ENCODE results near the gene SYTL4.
A peak's percentile ranks its signal among the peaks of the same experiment; 100 is the strongest.
"Not testable (repeated sequence)": the region's sequence is repeated elsewhere in the genome, so short reads cannot be mapped to it uniquely, and the experiment has no call there.

SYTL4 gene

DNA sequence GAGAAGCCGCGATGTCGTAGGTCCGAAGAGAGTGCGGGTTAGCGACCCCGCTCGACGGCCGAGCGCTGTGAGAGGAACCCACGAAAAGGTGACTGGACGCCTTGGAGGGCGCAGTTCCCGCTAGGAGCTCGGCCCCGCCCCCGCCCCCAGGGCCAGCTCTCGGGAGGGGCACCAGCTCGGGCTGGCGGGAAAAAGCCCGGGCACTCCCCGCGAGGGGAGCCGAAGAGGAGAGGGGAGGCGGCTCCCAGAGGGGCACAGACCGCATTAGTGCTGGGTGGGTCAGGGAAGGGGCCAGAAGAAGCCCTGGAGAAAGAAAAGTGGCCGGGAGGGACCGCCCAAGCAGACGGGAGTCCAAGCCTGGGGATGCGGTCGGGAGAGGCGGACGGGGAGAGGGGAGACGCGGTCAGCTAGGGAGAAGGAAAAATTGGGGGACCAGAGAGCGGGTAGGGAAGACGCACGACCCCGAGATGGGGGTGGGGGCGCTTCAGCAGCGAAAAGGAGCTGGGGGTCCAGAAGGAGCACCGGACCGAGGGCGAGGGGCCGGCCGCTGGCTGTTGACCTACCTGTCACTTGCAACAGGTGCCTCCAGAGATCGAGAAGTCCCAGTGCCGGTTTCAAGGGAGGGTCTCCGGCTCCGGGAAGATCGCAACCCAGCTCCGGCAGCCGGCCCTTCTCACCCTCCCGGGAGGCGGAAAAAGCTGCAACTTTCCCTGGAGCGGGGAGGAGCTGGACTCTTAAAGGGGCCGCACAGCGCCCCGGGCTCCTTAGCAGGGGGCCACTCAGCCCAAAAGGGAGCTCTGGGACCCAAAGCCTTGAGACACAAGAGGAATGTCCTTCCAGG, at the start of gene SYTL4:
TSS of gene SYTL4 (minus strand) at position 681 of the 841 bp plus-strand sequence. CDS start 30,084 bp downstream, outside the sequence.
- in situ Hi-C loops (cut with MboI; ENCODE audit: low sequenced_read_pairs, unreplicated experiment): no loop called here
- peak; percentile 24 for DNase-seq (ENCODE audit: low spot score)
- TF ChIP-seq, protein P1, sequence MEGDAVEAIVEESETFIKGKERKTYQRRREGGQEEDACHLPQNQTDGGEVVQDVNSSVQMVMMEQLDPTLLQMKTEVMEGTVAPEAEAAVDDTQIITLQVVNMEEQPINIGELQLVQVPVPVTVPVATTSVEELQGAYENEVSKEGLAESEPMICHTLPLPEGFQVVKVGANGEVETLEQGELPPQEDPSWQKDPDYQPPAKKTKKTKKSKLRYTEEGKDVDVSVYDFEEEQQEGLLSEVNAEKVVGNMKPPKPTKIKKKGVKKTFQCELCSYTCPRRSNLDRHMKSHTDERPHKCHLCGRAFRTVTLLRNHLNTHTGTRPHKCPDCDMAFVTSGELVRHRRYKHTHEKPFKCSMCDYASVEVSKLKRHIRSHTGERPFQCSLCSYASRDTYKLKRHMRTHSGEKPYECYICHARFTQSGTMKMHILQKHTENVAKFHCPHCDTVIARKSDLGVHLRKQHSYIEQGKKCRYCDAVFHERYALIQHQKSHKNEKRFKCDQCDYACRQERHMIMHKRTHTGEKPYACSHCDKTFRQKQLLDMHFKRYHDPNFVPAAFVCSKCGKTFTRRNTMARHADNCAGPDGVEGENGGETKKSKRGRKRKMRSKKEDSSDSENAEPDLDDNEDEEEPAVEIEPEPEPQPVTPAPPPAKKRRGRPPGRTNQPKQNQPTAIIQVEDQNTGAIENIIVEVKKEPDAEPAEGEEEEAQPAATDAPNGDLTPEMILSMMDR (IDR thresholded peaks at IDR 0.05; ENCODE audit: borderline replicate concordance, control extremely low read depth, extremely low read depth, insufficient read depth, missing control alignments): no peak

DNA sequence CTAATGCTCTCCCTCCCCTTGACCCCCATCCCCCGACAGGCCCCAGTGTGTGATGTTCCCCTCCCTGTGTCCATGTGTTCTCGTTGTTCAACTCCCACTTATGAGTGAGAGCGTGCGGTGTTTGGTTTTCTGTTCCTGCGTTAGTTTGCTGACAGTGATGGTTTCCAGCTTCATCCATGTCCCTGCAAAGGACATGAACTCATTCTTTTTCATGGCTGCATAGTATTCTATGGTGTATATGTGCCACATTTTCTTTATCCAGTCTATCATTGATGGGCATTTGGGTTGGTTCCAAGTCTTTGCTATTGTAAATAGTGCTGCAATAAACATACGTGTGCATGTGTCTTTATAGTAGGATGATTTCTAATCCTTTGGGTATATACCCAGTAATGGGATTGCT, 37.5 kb upstream of the SYTL4 start:
- in situ Hi-C loops (cut with MboI; ENCODE audit: low sequenced_read_pairs, unreplicated experiment): loop anchor here (5.0 to 25.0 kb wide), 2 partner anchors 82 to 257 kb away; no protein-coding TSS in a partner anchor
- DNase-seq (ENCODE audit: low spot score): not testable (repeated sequence)

DNA sequence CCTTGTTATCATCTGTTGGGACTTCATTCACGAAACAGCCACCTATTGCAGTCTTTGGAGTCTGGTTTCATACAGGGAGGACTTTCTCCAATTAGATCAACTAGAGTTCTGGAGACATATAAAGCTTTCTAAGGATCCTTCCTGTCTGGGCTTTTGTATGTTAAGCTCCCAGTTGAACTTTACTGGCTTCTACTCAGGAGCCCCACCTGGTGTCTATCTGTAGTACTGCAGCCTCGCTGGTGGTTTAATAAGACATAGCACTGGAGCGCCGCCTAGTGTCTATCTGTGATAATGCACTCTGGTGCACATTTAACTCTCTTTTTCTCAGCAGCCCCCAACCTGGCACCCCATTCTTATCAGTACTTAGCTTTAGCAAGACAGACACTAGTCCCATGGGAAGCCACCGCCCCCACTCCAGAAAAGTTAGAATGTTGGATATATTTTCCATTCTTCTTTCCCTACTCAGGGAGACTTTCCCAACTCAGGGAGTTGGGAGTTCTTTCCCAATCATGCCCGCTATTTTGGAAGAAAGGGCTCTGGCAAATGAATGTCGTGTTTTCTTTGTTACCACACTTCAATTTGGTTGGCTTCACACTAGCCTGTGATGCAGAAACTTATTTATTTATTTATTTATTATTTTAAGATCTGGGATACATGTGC, 36.9 kb upstream of the SYTL4 start:
- peak; percentile 57 for DNase-seq (ENCODE audit: low spot score)
- in situ Hi-C loops (cut with MboI; ENCODE audit: low sequenced_read_pairs, unreplicated experiment): loop anchor here (5.0 to 25.0 kb wide), 2 partner anchors 82 to 257 kb away; no protein-coding TSS in a partner anchor
- TF ChIP-seq, protein P1 (IDR thresholded peaks at IDR 0.05; ENCODE audit: borderline replicate concordance, control extremely low read depth, extremely low read depth, insufficient read depth, missing control alignments): peak; percentile 98

DNA sequence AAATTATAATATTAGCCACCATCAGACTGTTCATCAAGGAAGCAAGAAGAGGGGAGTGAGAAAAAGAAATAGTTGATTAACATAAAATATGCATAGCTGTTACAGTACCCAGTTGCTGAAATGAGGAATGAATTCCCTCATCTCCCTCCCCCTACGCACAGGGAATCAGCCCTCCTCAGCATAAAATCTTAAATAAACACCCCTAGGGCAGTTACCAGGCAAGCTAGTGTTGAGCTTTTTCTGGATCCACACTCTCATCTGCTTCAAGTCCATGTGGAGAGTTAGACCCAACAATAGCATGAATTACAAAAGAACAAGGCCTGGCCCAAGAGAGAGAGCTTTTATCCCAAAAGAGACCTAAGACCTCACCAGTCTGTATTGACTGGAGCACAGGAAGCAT, 19.0 kb upstream of the SYTL4 start:
- TF ChIP-seq, protein P1 (IDR thresholded peaks at IDR 0.05; ENCODE audit: borderline replicate concordance, control extremely low read depth, extremely low read depth, insufficient read depth, missing control alignments): no peak
- in situ Hi-C loops (cut with MboI; ENCODE audit: low sequenced_read_pairs, unreplicated experiment): loop anchor here (25.0 kb wide), 1 partner anchor 239 kb away; no protein-coding TSS in a partner anchor
- DNase-seq (ENCODE audit: low spot score): no peak

- in situ Hi-C loops (cut with MboI; ENCODE audit: low sequenced_read_pairs, unreplicated experiment): no loop called here
- TF ChIP-seq, protein P1 (IDR thresholded peaks at IDR 0.05; ENCODE audit: borderline replicate concordance, control extremely low read depth, extremely low read depth, insufficient read depth, missing control alignments): no peak
- no peak for DNase-seq (ENCODE audit: low spot score)
These were observed 16.2 kb upstream of the SYTL4 start for GRCh38 chrX:100748108-100748507.

DNA sequence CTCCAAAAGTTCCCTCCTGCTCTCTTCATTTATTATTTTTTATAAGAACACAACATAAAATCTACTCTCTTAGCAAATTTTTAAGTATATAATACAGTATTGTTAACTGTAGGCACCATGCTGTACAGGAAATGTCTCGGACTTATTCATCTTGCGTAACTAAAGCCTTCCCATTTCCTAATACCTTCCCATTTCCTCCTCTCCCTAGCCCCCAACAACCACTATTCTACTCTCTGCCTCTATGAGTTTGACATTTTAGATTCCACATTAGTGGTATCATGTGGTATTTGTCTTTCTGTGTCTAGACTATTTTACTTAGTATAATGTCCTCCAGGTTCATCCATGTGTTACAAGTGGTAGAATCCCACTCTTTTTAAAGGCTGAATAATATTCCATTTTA, 15.8 kb upstream of the SYTL4 start:
- TF ChIP-seq, protein P1 (IDR thresholded peaks at IDR 0.05; ENCODE audit: borderline replicate concordance, control extremely low read depth, extremely low read depth, insufficient read depth, missing control alignments): no peak
- in situ Hi-C loops (cut with MboI; ENCODE audit: low sequenced_read_pairs, unreplicated experiment): no loop called here
- no peak for DNase-seq (ENCODE audit: low spot score)

DNA sequence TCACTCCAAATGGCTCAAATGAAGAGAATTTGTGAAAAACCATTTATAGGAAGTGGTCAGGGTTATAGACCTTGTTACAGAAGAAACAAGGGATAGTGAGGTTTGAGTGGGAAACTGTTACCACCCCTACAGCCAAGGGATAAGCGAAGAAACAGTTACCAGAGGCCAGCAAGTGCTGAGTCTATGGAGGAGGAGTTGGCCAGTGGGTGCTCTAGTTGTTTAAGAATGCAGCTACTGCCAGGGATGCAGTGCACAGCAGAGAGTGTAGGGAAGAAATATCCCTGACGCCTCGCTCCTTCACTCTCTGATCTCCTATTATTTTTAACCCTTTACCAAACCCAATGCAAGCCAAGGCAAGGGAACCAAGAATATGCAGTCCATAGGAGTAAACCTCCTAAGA, 15.2 kb upstream of the SYTL4 start:
- TF ChIP-seq, protein P1 (IDR thresholded peaks at IDR 0.05; ENCODE audit: borderline replicate concordance, control extremely low read depth, extremely low read depth, insufficient read depth, missing control alignments): no peak
- in situ Hi-C loops (cut with MboI; ENCODE audit: low sequenced_read_pairs, unreplicated experiment): no loop called here
- DNase-seq (ENCODE audit: low spot score): no peak
